K562 (cell line): ENCODE measurements around the gene SCGB1D4.

Experiments used
- CHD7 ChIP-seq: fragments of 200-600 bp; sonication (generic); IDR thresholded peaks from one replicate; pipeline ENCODE4 v1.6.1; 2012; ENCODE audit warnings: mild to moderate bottlenecking, low read depth, low read length, inconsistent platforms
- EGR1 ChIP-seq: fragments of 450-650 bp; conservative IDR thresholded peaks from 2 replicates; pipeline ENCODE4 v1.6.1; 2017; ENCODE audit warnings: mild to moderate bottlenecking
- FOSL1 ChIP-seq: fragments of 200-800 bp; sonication (Bioruptor generic); conservative IDR thresholded peaks from 2 replicates; pipeline ENCODE4 v1.6.1; 2016; ENCODE audit warnings: missing genetic modification characterization, missing compliant biosample characterization
- GABPA ChIP-seq: fragments of 200-800 bp; sonication (Bioruptor generic); conservative IDR thresholded peaks from 2 replicates; pipeline ENCODE4 v1.6.1; 2016; ENCODE audit warnings: low read depth, missing genetic modification characterization, missing compliant biosample characterization
- HOMEZ ChIP-seq: fragments of 250-450 bp; sonication (Bioruptor Pico); IDR thresholded peaks from 2 replicates; pipeline ENCODE4 v1.4.0; 2020; ENCODE audit warnings: mild to moderate bottlenecking, moderate library complexity
- MCM7 ChIP-seq, 2 experiments: fragments of 450-650 bp; IDR thresholded peaks; 2 replicates each; pipeline ENCODE4 v1.6.1; 2016 to 2018
- MYBL2 ChIP-seq, 2 experiments: fragments of 450-650 bp in 1 of 2; sonication (generic) in 1 of 2; formaldehyde crosslinking in 1 of 2; IDR thresholded peaks; 2 replicates each; pipeline versions ENCODE4 v1.6.1 to v1.8.1; 2017 to 2022; ENCODE audit warnings: borderline replicate concordance in 1 of 2, inconsistent platforms in 1 of 2, low read depth in 1 of 2, mild to moderate bottlenecking in 1 of 2, missing genetic modification reagents in 1 of 2, moderate library complexity in 1 of 2
- SMAD3 ChIP-seq: fragments of 450-650 bp; formaldehyde crosslinking; conservative IDR thresholded peaks from 2 replicates; pipeline ENCODE4 v1.4.0; 2020; ENCODE audit warnings: mild to moderate bottlenecking
- SMC3 ChIP-seq: conservative IDR thresholded peaks from 2 replicates; pipeline ENCODE4 v1.6.1; 2011; ENCODE audit warnings: low read depth, low read length, improper control_type of control experiment; ENCODE audit not compliant: insufficient read depth
- ZFX ChIP-seq: sonication (generic); formaldehyde crosslinking; IDR thresholded peaks from 2 replicates; pipeline ENCODE4 v1.8.0; 2022; ENCODE audit warnings: mild to moderate bottlenecking, missing genetic modification reagents, moderate library complexity
- ZNF133 ChIP-seq: fragments of 250-450 bp; sonication (Bioruptor Pico); IDR thresholded peaks from 2 replicates; pipeline ENCODE4 v1.4.0; 2020; ENCODE audit warnings: mild to moderate bottlenecking
- ZNF146 ChIP-seq: IDR thresholded peaks from one replicate; pipeline ENCODE4 v1.6.1; 2018; ENCODE audit warnings: missing compliant biosample characterization; ENCODE audit not compliant: unreplicated experiment
- TF ChIP-seq, protein P1 (sequence below): fragments of 450-650 bp; IDR thresholded peaks from 2 replicates; pipeline ENCODE4 v1.6.1; 2017; ENCODE audit warnings: antibody characterized with exemption, mild to moderate bottlenecking

DNA sequence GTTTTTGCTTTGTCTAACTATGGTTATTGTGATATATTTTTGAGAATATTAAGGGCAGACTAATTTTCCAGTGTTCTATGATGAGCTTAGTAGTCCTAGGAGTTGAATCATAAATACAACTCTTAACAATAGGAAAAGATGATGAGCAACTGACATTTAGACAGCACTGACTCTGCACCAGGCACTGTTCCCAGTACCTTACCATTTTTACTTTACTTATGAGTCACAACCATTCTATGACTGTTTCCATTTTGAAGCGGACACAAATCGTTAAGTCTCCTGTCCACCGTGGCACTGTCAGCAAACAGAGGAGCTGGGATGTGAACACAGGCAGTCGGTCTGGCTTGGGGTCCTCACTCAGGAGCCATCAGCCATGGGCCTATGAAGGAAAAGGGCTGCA, 32.3 kb downstream of the SCGB1D4 start:
- TF ChIP-seq MYBL2 (IDR thresholded peaks at IDR 0.05; ENCODE audit: low read depth), result no peak
- TF ChIP-seq MYBL2 (CRISPR knock-in tag; IDR thresholded peaks at IDR 0.05; ENCODE audit: borderline replicate concordance), result no peak
- TF ChIP-seq ZNF133 (CRISPR knock-in tag), result no peak
- TF ChIP-seq SMAD3 (CRISPR knock-in tag), result no peak
- no peak for TF ChIP-seq SMC3
- no peak for TF ChIP-seq ZFX (CRISPR knock-in tag)
- TF ChIP-seq FOSL1 (tag), result no peak
- no peak for TF ChIP-seq ZNF146 (CRISPR knock-in tag)
- no peak for TF ChIP-seq HOMEZ (CRISPR knock-in tag)
- TF ChIP-seq CHD7, result no peak
- no peak for TF ChIP-seq GABPA (tag)
- TF ChIP-seq EGR1, result no peak
- no peak for TF ChIP-seq MCM7 (IDR thresholded peaks at IDR 0.05)
- TF ChIP-seq, protein P1, sequence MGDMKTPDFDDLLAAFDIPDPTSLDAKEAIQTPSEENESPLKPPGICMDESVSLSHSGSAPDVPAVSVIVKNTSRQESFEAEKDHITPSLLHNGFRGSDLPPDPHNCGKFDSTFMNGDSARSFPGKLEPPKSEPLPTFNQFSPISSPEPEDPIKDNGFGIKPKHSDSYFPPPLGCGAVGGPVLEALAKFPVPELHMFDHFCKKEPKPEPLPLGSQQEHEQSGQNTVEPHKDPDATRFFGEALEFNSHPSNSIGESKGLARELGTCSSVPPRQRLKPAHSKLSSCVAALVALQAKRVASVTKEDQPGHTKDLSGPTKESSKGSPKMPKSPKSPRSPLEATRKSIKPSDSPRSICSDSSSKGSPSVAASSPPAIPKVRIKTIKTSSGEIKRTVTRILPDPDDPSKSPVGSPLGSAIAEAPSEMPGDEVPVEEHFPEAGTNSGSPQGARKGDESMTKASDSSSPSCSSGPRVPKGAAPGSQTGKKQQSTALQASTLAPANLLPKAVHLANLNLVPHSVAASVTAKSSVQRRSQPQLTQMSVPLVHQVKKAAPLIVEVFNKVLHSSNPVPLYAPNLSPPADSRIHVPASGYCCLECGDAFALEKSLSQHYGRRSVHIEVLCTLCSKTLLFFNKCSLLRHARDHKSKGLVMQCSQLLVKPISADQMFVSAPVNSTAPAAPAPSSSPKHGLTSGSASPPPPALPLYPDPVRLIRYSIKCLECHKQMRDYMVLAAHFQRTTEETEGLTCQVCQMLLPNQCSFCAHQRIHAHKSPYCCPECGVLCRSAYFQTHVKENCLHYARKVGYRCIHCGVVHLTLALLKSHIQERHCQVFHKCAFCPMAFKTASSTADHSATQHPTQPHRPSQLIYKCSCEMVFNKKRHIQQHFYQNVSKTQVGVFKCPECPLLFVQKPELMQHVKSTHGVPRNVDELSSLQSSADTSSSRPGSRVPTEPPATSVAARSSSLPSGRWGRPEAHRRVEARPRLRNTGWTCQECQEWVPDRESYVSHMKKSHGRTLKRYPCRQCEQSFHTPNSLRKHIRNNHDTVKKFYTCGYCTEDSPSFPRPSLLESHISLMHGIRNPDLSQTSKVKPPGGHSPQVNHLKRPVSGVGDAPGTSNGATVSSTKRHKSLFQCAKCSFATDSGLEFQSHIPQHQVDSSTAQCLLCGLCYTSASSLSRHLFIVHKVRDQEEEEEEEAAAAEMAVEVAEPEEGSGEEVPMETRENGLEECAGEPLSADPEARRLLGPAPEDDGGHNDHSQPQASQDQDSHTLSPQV, result no peak
